GM12878 (cell line): ENCODE data around the gene CD8B.

Experiments used
- BHLHE40 ChIP-seq, 2 experiments: fragments of 450-650 bp in 1 of 2; IDR thresholded peaks; 2 replicates each; pipeline ENCODE4 v1.6.1; 2011 to 2017; ENCODE audit warnings: low read depth in 2 of 2, borderline replicate concordance in 1 of 2, improper control_type of control experiment in 1 of 2, low read length in 1 of 2, mild to moderate bottlenecking in 1 of 2
- FOS ChIP-seq: IDR thresholded peaks from 3 replicates; pipeline ENCODE4 v1.6.1; 2011; ENCODE audit warnings: borderline replicate concordance; ENCODE audit not compliant: insufficient read length; ENCODE audit errors: extremely low read depth
- FOXM1 ChIP-seq: IDR thresholded peaks from 2 replicates; pipeline ENCODE4 v1.6.1; 2012; ENCODE audit warnings: low read depth, mild to moderate bottlenecking, inconsistent platforms, low read length, moderate library complexity
- IKZF1 ChIP-seq: fragments of 450-650 bp; conservative IDR thresholded peaks from 2 replicates; pipeline ENCODE4 v1.6.1; 2017; ENCODE audit warnings: antibody characterized with exemption, mild to moderate bottlenecking
- NFIC ChIP-seq: IDR thresholded peaks from 2 replicates; pipeline ENCODE4 v1.6.1; 2012; ENCODE audit warnings: low read depth, mild to moderate bottlenecking, inconsistent platforms, low read length, moderate library complexity
- POLR2AphosphoS5 ChIP-seq: IDR thresholded peaks from 2 replicates; pipeline ENCODE4 v1.6.1; 2011; ENCODE audit warnings: mild to moderate bottlenecking, low read length, inconsistent platforms
- RB1 ChIP-seq: fragments of 450-650 bp; formaldehyde crosslinking; IDR thresholded peaks from 2 replicates; pipeline ENCODE4 v1.6.1; 2017; ENCODE audit warnings: mild to moderate bottlenecking, borderline replicate concordance
- TF ChIP-seq, protein P1 (sequence below), 3 experiments: IDR thresholded peaks in 2 of 3; conservative IDR thresholded peaks in 1 of 3; 2 replicates each; pipeline ENCODE4 v1.5.1; 2011; ENCODE audit warnings: low read depth in 3 of 3, low read length in 3 of 3, mild to moderate bottlenecking in 3 of 3, control low read depth in 2 of 3, moderate library complexity in 2 of 3, inconsistent platforms in 1 of 3, mixed read lengths in 1 of 3; ENCODE audit not compliant: control insufficient read depth in 2 of 3, insufficient read depth in 1 of 3; ENCODE audit errors: extremely low read depth in 1 of 3
- TF ChIP-seq, protein P2 (sequence below): IDR thresholded peaks from 2 replicates; pipeline ENCODE4 v1.6.1; 2011; ENCODE audit warnings: low read depth, mild to moderate bottlenecking, low read length, moderate library complexity, borderline replicate concordance; ENCODE audit errors: extremely low read depth

DNA sequence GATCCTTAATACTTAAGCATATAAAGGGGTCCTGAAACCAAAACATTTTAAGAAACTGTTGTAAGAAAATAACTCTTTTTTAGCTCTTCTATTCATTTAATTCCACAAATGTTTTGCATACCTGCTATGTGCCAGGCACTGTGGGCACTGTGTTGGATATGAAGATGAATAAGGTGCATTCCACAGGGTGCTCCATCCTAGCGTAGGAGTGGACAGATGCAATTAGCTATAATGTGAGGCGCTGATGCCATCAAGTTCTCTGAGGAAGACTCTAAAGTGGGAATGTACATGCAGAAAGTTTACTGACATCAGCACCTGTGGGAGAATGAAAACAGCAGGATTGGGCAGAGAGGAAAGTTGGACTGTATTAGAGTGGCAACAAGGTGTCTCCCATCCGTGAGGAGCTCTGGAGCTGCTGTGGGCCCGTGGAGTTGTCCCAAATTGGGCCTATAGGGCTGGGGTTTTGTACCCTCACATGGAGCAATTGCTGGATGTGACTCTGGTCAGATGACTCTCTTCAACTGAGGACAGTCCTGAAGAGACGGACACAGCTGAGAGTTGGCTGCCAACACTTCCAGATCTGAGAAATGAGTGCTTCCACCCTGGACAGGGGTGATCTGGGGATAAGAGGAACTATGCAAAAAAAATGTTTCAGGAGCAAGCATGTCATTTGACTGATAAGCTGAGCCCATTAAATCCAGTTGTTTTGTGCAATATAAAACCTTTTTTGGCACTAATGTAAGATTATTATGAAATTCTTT lies 93.3 kb downstream of the CD8B start:
- no peak for TF ChIP-seq IKZF1
- TF ChIP-seq, protein P1, sequence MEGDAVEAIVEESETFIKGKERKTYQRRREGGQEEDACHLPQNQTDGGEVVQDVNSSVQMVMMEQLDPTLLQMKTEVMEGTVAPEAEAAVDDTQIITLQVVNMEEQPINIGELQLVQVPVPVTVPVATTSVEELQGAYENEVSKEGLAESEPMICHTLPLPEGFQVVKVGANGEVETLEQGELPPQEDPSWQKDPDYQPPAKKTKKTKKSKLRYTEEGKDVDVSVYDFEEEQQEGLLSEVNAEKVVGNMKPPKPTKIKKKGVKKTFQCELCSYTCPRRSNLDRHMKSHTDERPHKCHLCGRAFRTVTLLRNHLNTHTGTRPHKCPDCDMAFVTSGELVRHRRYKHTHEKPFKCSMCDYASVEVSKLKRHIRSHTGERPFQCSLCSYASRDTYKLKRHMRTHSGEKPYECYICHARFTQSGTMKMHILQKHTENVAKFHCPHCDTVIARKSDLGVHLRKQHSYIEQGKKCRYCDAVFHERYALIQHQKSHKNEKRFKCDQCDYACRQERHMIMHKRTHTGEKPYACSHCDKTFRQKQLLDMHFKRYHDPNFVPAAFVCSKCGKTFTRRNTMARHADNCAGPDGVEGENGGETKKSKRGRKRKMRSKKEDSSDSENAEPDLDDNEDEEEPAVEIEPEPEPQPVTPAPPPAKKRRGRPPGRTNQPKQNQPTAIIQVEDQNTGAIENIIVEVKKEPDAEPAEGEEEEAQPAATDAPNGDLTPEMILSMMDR (IDR thresholded peaks at IDR 0.05 in 2 of 3, conservative IDR thresholded peaks at IDR 0.05 in 1 of 3; ENCODE audit: control insufficient read depth in 2 of 3, extremely low read depth in 1 of 3, insufficient read depth in 1 of 3, low read depth in 3 of 3, low read length in 3 of 3): no peak
- no peak for TF ChIP-seq NFIC
- no peak for TF ChIP-seq RB1
- no peak for TF ChIP-seq POLR2AphosphoS5
- TF ChIP-seq, protein P2, sequence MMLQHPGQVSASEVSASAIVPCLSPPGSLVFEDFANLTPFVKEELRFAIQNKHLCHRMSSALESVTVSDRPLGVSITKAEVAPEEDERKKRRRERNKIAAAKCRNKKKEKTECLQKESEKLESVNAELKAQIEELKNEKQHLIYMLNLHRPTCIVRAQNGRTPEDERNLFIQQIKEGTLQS: no peak
- no peak for TF ChIP-seq FOXM1
- TF ChIP-seq BHLHE40 (IDR thresholded peaks at IDR 0.05; ENCODE audit: borderline replicate concordance in 1 of 2, low read depth in 2 of 2, low read length in 1 of 2): no peak
- no peak for TF ChIP-seq FOS
